Nephron progenitor cell (in vitro differentiated cells): ENCODE results near the gene CYP46A1.
"Not testable (repeated sequence)": the region's sequence is repeated elsewhere in the genome, so short reads cannot be mapped to it uniquely, and the experiment has no call there.

Source experiments
- DNase-seq: peaks from one replicate; pipeline ENCODE4 v3.0.0; 2021
- H3K27ac Mint-ChIP-seq: 2 replicates; pipeline ENCODE4 v1.8.0; 2021; ENCODE audit warnings: mild to moderate bottlenecking, moderate library complexity, mixed read lengths
- H3K27me3 Mint-ChIP-seq: 2 replicates; pipeline ENCODE4 v1.8.0; 2021; ENCODE audit warnings: mild to moderate bottlenecking, low read depth, mixed read lengths; ENCODE audit not compliant: poor library complexity
- H3K36me3 Mint-ChIP-seq: 2 replicates; pipeline ENCODE4 v1.8.0; 2021; ENCODE audit warnings: low read depth, mixed read lengths
- H3K4me1 Mint-ChIP-seq: 2 replicates; pipeline ENCODE4 v1.8.0; 2021; ENCODE audit warnings: mixed read lengths
- H3K4me3 Mint-ChIP-seq: 2 replicates; pipeline ENCODE4 v1.8.0; 2021; ENCODE audit warnings: mild to moderate bottlenecking, moderate library complexity, mixed read lengths
- H3K9me3 Mint-ChIP-seq: 2 replicates; pipeline ENCODE4 v1.8.0; 2021; ENCODE audit warnings: mild to moderate bottlenecking, moderate library complexity, mixed read lengths
- CTCF ChIP-seq: fragments of 200-600 bp; sonication (generic); IDR thresholded peaks from 2 replicates; pipeline ENCODE4 v1.5.0; 2021; ENCODE audit warnings: antibody characterized with exemption

The CYP46A1 gene

GRCh38 chr14:99683619-99684409 is at the start of gene CYP46A1:
CYP46A1 (plus strand) TSS chr14:99684298; CDS start chr14:99684418, 120 bp downstream.
- TF ChIP-seq CTCF = no peak
- H3K4me3 Mint-ChIP-seq = peak within 1 kb of the TSS; percentile 87
- H3K27me3 Mint-ChIP-seq = peaks cover 50% of the 10 kb centered on the region
- H3K9me3 Mint-ChIP-seq = no peaks in the 10 kb centered on the region
- H3K36me3 Mint-ChIP-seq = no peaks in the 10 kb centered on the region
- no peak within 1 kb of the TSS for H3K27ac Mint-ChIP-seq
- peaks cover 24% of the 10 kb centered on the region for H3K4me1 Mint-ChIP-seq
- peak; percentile 100 for DNase-seq

- Mint-ChIP-seq H3K4me1 (peaks cover 16% of the 10 kb centered on the region), H3K9me3 (no peaks in the 10 kb centered on the region), H3K36me3 (no peaks in the 10 kb centered on the region), H3K27ac (no peak overlapping the region), H3K4me3 (no peak overlapping the region), H3K27me3 (peaks cover 15% of the 10 kb centered on the region)
- DNase-seq = no peak
- no peak for TF ChIP-seq CTCF
Observed at GRCh38 chr14:99634443-99634842, 49.7 kb upstream of the CYP46A1 start.

- H3K27ac Mint-ChIP-seq = no peak overlapping the region
- H3K9me3 Mint-ChIP-seq = no peaks in the 10 kb centered on the region
- DNase-seq = no peak
- H3K4me1 Mint-ChIP-seq = peaks cover 16% of the 10 kb centered on the region
- H3K4me3 Mint-ChIP-seq = no peak overlapping the region
- no peak for TF ChIP-seq CTCF
- peaks cover 15% of the 10 kb centered on the region for H3K27me3 Mint-ChIP-seq
- H3K36me3 Mint-ChIP-seq = no peaks in the 10 kb centered on the region
Observed at GRCh38 chr14:99635116-99635515, 49.0 kb upstream of the CYP46A1 start.

GRCh38 chr14:99636487-99636886 is 47.6 kb upstream of the CYP46A1 start:
- Mint-ChIP-seq H3K4me1 (peaks cover 16% of the 10 kb centered on the region), H3K4me3 (no peak overlapping the region), H3K36me3 (no peaks in the 10 kb centered on the region), H3K9me3 (no peaks in the 10 kb centered on the region), H3K27ac (peak overlapping the region; percentile 22), H3K27me3 (peaks cover 18% of the 10 kb centered on the region)
- no peak for TF ChIP-seq CTCF
- no peak for DNase-seq

- no peak for TF ChIP-seq CTCF
- H3K4me1 Mint-ChIP-seq = peaks cover 16% of the 10 kb centered on the region
- peaks cover 20% of the 10 kb centered on the region for H3K27me3 Mint-ChIP-seq
- H3K4me3 Mint-ChIP-seq = no peak overlapping the region
- H3K36me3 Mint-ChIP-seq = no peaks in the 10 kb centered on the region
- no peak for DNase-seq
- H3K27ac Mint-ChIP-seq = no peak overlapping the region
- H3K9me3 Mint-ChIP-seq = no peaks in the 10 kb centered on the region
Observed at GRCh38 chr14:99637624-99638023, 46.5 kb upstream of the CYP46A1 start.

GRCh38 chr14:99642771-99643170 is 41.3 kb upstream of the CYP46A1 start:
- not testable (repeated sequence) for H3K4me3 Mint-ChIP-seq, H3K9me3 Mint-ChIP-seq, DNase-seq, H3K27ac Mint-ChIP-seq, H3K36me3 Mint-ChIP-seq
- peaks cover 34% of the 10 kb centered on the region for H3K27me3 Mint-ChIP-seq
- peaks cover 17% of the 10 kb centered on the region for H3K4me1 Mint-ChIP-seq
